CD4-positive, alpha-beta T cell treated with Interferon gamma for 1 hour (primary cell): ENCODE measurements around the gene BLNK.
"Not testable (repeated sequence)": the region's sequence is repeated elsewhere in the genome, so short reads cannot be mapped to it uniquely, and the experiment has no call there.

Experiments
- DNase-seq: peaks from one replicate; pipeline ENCODE4 v3.0.0-alpha.2; 2020

The BLNK gene

DNA sequence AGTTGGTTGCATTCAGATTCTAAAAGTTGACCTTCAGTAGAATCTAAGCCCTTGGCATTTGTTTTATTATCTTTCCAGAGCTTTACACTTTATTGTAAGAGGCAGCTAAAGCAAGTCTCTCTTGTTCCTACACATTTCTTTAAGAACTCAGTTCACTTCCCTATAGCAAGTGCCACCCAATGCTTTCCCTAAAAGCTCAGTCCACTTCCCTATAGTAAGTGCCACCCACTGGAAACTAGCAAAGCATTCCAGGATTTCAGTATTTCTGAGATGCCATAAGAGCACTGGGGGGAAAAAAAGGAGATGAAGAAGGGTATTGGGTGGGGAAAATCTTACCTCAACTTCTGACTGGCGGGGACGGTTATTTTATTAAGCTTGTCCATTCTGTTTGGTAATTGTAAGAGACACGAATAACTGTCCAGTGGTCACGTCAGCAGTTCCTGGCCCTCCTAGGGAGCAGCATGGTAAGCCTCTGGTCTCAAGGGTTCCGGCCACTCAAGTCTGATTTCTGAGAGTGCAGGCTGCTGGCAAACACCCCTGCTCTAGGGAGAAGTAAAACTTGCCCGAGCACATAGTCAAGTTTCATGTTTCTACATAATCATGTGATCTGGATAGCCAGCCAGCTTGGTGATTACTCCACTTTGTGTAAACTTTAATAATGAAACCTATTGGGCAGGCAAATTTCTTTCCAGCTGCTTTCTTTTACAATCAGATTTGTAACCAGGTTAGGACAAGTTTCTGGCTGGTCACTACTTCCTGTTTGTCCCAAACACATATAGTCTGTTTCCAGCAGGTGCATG, at the start of gene BLNK:
BLNK (minus strand) TSS at position 554 of the 800 bp plus-strand sequence; CDS start at position 383, 171 bp downstream.
- DNase-seq: peak; percentile 42

DNA sequence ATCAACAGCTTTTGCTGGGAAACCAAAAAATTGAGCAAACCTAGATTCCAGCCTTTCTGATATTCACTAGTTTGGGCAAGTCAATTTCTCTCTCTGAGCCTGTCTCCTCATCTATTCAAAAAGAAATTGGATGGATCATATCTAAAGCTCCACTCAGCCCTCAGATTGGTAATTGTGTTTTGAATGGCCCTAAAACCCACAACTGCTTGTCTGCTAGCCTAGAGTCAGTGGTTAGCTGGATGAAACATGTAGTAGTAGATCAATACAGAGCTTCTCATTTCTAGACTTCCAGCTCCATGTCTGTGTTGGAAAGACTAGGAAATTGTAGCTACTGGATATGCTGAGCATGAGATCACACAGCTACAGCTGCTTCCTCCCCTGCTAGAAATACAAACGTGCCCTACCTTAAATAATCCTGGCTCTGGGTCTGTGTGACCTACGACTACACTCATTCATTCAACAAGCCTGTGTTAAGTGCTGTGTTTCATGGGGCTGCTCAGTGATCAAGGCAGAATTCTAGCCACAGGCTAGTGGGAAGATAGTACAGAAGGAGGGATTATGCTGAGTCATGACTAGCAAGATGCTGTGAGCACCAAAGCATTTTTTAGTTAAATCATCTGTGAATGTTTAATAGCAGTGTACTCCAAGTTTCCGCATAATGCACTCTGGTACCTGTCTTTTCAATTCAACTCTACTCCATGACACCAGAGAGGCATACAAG, 48.5 kb upstream of the BLNK start:
- DNase-seq: no peak

DNA sequence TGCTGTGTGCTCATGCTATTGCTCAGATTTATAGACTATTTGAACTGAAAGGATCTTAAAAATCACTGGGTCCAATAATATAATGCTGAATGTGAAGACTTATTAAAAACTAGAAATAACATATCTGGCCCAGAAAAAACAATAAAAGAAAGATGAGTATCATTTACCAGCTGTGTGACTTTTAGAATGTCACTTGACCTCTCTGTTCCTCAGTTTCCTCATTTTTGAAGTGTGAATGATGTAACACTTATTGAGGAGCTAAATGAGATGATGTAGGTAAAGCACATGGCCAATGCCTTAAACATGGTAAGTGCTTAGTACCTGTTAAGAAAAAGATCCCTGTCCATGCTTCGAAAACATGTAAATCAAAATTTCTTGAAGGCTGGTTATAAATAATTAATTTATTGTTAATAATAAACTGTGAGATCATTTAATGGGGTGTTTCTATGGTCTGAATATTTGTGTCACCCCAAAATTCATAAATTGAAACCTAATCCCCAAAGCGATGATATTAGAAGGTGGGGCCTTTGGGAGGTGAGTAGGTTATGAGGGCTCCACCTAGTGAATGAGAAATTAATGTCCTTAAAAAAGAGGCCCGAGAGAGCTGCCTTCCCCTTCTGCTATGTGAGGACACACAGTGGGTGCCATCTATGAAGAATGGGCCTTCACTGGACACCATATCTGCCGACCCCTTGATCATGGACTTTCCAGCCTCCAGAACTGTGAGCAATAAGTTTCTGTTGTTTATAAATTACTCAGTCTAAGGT, 45.9 kb upstream of the BLNK start:
- no peak for DNase-seq

DNA sequence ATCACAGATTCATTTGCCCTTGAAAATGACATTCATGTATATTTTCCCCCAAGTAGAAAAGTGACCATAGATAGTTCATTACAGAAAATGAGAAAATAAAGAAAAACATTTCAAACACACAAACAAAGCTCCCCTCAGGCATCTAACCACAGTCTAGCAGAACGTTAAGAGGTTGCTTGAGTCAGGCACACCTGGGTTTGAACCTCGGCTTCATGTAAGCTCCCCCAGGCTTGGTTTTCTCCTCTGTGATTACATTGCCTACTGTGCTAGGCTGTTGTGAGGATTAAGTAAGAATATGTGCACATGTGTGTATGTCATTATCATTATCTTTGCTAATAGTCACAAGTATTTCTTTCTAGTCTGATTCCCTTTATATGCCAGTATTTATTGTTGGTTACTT, 42.0 kb upstream of the BLNK start:
- no peak for DNase-seq

DNA sequence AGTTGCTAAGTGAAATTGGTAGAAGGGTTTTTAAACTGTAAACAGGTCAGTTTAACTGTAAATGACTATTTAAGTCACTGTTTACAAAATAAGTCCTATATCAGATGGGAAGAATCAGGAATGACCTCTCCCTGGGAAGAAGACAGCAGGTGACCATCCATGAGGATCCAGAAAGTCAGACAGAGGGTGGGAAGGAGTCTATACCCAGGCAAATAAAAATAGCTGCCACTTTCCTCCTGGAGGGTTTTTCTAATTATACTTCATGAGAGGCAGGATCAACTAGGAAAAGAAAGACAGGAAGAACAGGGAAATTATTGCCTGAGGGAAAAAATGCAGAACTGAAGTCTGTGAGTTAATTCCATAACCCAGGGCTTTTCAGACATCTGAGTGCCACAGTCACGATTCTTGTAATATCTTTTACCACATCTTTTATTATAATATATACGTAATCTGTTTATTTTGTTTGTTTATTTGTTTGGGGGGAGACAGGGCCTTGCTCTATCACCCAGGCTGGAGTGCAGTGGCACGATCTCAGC, 39.9 kb upstream of the BLNK start:
- no peak for DNase-seq

DNA sequence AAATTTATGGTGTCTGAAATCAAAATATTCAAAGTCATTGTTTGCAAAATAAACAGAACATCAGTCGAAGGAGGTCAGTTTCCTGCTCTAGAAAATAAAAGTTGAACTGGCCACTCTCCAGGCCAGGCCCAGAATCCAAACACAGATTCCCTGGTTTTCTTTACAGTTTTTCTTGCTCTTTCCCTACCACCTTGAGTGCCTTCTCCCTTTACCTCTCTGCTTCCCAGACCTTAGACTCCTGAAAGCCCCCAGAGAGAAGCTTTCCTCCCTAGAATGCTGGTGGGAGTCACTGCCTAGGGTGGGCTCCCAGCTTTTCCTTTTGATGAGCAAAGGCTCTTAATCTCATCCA, 38.9 kb upstream of the BLNK start:
- DNase-seq: no peak

DNA sequence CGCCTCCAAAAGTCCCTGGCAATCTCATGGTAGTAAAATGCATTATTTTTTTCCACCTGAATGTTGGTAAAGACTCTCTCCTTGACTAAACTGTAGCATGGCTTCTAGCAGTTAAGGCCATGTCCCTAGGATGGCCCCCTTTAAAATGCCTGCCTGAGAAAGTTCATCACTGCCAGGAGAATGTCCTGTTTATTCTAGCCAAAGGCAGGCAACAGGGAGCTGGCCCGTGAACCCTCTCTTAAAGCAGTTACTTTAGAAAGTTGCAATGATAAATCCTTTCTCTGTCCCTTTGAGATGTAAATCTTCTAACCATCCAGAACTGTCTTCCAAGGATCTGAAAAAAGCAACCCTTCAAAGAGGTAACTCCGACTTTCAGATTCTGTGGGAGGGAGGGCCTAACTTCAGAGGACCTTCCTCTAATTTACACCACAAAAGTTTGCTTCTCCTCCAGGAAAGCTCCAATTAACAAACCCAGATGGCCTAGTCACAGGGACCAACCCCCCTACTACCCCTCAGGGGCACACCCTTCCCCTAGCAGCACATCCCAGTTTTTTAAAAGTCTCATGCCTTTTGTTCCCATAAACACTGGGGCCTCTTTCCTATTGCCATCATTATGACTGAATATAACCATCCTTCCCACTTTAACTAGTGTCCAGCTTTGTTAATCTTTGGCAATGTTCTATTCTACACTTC, 38.4 kb upstream of the BLNK start:
- DNase-seq: no peak

DNA sequence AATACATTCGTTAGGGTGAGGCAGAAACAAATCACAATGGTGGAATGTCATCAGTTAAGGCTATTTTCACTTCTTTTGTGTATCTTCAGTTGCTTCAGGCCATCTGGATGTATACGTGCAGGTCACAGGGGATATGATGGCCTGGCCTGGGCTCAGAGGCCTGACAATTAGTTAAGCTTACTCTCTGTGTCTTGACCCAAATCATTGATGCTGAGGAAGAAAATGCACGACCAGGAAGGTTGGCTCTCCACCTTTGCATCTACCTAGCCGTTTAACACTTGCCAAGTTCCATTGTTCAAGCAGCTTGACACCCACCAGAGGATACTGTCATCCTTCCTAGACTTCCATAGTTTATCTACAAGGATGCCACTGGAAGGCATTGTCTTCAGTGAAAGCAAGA, 37.5 kb upstream of the BLNK start:
- DNase-seq: not testable (repeated sequence)

DNA sequence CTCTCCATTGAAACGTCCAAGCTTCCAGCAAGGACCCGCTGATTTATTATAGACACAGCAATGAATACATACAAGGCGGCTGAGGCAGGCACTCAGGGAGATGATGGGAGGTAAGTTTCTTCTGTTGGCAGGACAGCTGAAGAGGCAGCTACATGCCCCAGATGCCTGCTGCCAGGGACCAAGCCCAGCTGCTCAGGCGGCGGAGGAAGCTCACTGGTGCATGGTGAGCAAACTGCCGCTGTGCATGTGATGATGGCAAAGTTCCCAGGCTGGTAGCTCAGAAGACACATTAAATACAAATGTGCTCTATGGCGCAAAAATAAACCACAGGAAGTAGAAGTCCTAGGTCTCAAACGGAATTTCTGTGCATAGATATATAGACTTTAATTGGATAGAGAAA, 35.1 kb upstream of the BLNK start:
- peak; percentile 30 for DNase-seq

DNA sequence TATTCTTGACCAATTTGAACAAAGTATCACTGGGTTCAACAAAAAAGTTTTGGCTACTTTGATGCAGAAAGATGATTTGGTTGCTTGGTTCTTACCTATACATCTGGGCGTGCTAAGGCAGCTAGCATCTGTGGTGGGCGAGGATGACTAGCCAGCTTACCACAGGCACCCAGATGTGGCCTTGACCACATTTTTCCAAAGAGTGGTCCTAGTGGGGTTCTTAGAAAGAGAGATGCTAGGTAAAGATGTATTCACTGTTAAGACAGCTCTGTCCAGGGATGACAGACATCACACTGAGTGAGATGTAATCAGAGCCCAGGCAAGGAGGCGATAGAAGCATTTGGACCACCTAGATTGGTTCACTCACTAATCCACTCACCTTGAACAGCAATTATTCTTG, 33.6 kb upstream of the BLNK start:
- no peak for DNase-seq

DNA sequence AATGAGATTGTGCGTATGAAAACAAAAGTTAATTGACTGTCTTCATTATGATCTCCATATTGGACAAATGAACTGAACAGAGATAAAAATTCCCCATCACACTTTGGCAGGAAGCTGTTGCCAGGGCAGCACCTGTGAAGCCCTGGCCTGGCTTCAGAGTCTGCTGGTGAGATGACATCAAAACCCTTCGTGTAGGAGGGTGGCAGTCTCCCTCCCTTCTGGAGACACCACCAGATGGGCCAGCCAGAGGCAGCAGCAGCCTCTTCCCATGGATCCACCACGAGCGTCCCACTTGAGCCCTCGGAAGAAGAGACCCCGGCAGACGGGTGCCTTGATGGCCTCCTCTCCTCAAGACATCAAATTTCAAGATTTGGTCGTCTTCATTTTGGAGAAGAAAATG, 32.9 kb upstream of the BLNK start, which contains the start of gene DNTT:
DNTT (plus strand) TSS at position 205 of the 400 bp plus-strand sequence; CDS start at position 269, 64 bp downstream.
- DNase-seq: no peak

DNA sequence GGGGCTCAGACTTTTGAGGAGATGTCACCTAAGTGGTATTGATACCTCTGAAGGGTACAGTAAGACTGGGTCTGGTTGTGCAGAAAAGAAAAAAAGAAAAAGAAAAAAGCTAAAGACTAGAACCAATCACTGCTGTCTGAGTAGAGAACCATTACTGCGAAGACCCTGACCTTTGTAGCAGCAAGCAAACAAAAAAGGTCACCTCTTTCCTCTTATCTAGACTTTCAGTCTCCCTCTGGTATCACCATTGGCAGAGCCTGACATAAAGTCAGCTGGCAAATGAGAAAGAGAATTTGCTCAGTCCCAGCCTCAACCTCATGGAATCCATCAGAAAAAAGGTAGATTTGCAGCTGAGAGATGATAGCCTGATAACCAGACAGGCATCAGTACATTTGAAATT, 30.2 kb upstream of the BLNK start:
- DNase-seq: no peak

DNA sequence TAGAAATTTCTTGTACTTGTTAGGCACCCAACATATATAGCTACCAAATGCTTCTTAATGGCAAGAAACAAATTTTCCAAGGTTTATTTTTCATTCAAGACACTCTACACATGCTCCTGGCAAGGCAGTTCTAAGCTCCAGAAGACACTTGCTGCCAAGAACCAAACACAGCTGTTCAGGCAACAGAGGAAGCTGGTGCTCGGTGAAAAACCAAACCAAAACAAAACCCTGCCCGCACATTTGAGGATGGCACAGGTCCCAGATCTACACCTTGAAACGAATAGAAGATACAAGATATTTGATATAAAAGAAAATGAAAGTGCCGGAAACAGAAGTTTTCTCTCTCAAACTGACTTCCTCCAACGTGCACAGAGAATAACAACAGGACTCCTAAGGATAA, 28.0 kb upstream of the BLNK start:
- no peak for DNase-seq

DNA sequence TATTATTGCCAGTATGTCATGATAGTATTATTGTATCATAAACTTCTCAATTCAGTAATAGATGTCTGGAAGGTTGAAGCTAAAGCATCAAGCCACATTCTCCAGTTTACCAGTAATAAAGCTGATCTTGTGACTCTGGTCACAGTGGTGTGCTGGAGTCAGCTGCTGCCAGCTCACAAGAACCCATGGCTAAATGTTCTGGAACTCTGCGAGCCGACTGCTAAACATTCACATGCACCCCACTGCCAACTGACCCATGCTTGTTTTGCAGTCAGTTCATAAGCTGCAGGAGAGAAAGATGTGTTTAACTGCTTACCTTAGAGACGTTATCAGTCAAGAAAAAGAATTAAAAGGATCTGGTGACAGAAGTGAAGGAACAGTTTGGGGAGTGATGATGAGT, 27.0 kb upstream of the BLNK start:
- no peak for DNase-seq

DNA sequence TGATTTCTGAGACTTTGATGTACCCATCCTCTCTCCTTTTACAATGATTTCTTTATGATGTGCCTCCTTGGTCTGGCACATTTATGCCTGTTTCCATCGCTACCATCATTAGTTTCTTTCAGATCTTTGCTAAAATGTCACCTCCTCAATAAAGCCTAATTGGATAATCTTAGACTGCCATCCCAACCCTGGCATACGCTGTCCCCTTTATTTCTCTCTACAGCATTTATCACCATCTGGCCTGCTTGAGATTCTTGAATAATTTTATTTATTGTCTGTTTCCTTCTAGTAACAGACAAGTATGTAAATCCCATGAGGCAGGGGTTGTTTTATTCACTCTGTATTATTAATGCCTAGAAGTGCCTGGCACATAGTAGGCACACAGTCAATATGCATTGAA, 26.1 kb upstream of the BLNK start:
- DNase-seq: no peak

DNA sequence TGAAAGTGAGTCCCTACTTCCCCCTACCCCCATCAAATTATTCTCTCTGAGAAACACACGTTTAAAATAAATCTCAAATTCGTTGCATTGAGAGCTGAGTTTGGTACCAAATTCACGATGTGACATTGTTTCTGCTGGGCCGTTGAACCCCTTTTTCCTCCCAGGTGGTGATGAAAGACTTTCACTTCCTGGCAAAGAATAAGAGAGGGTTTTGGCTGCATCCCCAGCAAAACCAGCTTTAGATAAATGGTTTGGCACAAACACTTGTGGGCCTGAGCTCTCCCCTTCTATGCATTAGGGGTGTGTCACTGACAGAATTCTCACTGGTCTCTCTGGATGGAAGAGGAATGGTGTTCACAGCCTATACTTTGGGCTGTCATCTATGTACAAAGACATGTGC, 24.1 kb upstream of the BLNK start:
- DNase-seq: no peak

DNA sequence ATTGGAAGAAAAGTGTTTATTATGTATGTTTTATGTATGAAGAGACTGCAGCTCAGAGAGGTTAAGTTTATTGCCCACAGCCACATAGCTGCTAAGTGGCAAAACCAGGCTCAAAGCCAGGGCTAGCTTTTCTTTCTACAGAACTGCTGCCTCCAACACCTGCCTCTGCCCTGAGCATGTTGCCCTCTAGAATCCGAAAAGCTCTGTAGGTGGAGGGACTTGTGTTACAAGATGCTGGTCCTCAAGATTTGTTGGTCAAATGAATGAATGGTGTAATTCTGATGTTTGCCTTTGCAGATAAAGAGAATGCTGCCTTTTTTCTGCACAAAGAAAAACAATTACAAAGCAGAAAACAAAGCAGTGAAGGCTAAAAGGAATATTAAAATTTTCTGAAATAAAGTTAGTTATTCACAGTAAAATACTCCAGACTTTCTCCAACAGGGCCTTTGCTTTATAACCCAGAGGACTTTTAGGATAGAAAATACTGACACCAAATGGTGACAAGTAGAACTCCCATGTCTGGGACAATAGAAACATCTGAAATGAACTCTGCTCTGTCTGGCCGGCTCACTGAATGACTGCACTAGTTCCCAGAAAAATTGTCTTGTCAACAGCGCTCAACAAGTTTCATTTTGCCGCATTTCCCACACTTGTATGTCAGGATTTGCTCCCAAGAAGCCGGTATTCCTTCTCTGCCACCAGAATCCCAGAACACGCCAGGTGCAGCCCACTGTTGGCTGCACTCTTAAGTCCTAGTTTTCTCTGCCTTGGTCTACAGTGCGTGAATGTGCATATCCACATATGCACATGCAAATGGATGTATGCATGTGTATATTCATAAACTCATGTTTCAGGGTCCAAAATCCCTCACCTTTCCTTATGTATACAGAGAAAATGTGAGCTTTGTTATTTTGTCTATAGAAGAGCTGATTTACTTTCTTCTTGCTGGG, 21.9 kb upstream of the BLNK start:
- no peak for DNase-seq

DNA sequence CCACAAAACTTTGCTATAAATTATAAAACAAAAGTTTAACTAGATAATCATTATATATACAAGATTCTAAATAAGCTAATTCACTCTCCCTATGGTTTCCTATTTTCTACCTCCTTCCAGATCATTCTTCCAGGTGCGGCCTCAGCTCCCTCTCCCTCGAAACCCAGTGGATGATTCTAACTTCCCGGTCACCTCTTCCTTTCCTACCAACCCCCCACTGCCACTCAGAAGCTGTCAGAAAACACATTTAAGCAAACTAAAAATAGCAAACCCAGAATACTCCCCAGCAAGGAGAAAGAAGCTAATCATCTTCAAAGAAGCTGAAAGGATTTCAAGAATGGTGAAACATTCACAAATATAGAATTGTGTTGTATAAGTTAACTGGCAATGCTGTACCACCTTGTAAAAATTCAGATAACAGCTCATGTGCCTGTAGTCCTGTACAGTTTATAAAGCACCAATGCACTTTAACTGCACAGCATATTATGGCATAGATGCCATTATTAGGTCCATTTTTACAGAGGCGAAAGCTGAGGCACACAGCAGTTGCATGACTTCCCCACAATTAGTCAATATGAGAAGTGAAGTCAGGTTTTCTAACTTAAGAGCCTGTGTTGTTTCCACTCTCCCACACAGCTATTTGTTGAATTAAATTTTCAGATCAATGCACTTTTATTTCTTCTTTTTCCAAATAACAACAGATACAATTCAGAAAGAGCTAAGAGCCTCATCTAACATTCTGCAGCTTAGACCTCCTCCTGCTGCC, 19.2 kb upstream of the BLNK start:
- DNase-seq: no peak

DNA sequence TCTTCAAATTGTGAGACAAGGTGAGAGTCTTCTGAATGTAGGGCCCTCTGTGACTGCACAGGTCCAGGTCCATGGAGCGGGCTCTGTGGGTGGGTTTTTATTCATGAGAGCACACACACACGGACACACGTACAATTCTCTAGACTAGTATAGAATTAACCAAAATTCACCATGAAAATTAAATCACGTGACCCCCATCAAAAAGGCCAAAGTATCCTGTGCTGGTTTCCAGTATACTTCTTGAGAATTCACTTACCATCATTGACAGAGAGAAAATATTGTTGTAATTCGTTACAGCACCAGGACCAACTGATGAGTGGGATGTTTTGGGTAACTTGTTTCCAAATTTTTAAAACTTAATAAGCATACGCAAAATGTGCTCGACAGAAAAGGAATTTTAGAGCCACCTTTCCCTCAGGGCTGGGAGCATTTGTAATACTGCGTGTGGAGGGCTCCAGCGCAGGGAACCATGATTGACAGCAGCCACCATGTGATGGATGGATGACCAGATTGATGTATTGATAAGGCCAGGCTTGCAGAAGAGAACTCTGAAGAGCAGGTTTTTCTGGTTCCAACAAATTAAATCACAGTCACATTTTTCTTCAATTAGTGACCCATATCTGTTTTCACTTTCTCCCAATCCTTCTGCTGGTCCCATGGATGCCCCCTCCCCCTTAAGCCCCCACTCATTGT, 18.0 kb upstream of the BLNK start:
- no peak for DNase-seq

DNA sequence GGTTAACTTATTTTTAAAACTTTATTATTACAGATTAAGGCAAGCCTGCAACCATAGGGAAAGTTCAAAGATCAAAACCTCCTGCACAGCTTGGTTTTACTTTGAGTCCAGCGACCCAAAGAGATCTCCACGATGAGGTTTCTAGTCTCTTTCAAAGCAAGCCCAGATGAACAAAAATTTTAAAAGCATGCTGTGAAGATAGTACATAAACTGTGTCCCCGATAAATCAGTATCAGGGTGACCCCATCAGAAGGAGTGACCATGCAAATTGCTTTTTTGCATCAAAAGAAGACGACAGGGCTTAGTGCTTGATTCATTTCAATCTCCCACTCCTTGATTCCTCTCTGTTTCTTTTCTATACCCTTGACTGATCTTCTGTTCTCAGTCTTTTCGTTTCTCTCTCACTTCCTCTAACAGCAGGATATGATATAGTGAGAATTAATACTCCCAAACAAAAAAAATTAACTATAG, 16.8 kb upstream of the BLNK start:
- no peak for DNase-seq
